Astrocyte of the hippocampus (primary cell): Measurements from ENCODE around the gene RAB30.

ENCODE experiments used
- DNase-seq: peaks from one replicate; pipeline ENCODE4 v3.0.0; 2011; ENCODE audit warnings: low read depth, low spot score

Gene RAB30

DNA sequence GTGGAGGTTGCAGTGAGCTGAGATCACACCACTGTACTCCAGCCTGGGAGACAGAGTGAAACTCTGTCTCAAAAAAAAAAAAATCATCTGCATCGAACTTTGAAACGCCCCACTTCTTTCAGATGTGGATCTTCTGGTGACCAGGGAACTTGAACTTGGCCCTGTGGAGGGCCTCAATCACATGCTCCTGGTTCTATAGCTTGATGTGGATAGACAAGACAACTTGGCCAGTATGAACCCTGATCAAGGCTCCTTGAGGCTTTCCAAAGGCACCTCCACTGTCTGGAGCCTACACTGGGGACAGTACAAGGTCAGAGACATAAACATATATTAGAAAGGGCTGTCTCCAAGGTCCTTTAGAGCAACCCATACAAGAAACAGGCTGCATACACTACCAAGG, 30.6 kb downstream of the RAB30 start:
- DNase-seq = no peak

DNA sequence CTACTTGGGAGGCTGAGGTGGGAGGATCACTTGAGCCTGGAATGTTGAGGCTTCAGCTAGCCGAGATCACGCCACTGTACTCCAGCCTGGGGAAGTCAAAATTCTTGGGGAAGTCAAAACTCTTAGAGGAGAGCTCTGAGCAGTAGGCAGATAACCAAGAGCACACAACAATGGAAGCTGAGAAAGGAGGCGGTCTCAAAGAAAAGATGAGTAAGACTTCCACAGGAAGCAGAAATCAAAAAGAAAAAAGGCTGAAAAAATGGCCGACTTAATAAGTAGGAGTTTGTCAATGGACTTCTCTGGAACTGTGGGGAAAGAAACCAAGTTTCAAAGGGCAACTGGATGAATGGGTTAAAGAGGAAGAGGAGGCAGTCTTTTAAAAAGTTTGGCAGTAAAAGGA, 32.1 kb downstream of the RAB30 start:
- no peak for DNase-seq

GRCh38 chr11:83037877-83038276, 33.8 kb downstream of the RAB30 start:
- DNase-seq = peak; percentile 79

DNA sequence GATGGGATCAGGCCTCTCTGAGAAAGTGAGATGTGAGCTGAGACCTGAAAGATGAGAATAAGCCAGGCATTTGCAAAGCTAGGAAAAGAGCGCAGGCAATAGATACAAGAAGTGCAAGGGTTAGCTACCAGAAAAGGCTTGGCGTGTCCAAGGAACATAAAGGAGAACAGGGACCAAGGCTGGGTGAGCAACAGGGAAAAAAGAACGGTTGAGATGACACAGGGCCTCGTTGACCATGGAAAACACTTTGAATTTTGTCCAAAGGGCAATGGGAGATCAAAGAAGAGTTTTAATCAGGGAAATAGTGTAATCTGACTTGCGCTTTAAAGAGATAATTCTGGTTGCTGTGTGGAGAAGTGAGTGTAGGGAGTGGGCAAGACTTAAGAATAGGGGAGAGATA, 35.0 kb downstream of the RAB30 start:
- no peak for DNase-seq

DNA sequence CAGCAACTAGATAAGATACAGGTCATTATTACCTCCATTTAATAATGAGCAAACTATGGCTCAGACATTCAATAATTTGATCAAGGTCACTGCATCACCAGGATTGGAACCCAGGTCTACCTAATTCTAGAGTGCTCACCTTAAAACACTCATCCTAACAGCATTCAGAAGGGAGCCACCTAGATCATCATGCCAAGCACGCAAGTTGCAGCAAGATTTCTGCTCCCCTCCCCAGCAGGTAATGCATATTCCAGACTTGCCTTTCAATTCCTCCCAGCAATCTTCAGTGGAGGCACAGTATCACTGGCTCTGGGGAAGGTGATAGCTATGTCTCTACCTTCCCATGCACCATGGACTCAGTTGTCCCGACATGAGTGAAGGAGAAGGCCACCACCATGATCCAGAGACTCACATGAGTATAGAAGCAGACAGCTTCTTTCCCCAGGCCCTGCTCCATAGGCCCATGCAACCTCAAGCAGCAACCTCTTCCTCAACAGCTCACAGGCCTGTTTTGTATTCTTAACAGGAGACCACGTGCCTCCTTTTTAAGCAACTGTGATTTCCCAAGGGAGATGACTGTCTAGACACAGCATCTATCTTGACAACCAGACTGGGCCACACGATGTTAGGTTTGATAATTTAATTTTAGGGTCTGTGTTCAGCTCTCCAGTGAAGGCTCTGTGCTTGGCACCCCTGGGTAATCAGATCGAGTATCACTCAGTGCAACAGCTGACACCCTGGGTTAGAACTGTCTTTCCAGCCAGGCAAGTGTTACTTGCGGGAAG, 36.4 kb downstream of the RAB30 start:
- DNase-seq = no peak

- no peak for DNase-seq
These were observed 37.1 kb downstream of the RAB30 start for GRCh38 chr11:83034673-83035014.

DNA sequence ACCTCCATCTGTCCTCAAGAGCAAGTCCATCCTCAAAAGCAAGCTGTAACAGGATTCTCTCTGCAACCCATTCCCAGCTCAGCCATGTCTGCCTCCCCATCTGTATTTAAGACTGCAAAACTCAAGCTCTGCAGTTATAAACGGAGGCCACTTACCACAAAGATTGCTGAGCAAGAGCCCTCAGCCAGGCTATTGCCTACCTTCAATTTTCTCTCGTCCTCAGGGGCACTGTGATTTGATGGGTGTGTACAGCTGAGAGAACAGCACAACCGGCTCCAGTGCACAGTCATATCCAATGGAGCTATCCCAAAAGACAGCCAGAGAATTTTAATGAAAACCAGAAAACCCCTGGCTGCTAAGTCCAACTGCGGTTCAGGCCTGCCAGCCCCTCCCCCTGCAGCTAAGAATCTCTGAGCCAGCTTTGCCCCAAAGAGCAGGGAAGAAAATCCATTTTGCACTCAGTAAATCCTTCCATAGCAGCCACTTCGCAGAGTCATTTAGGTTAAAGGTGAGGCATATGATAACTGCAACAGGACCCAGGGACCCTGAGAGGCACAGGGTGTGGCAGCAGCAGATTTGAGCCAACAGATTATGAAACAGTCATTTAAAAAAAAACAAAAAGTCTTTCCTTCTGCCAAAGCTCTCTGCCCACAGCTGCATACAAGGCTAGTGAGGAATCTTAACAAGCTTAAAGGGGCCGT, 37.6 kb downstream of the RAB30 start:
- peak; percentile 90 for DNase-seq

GRCh38 chr11:83033371-83033770, 38.3 kb downstream of the RAB30 start:
- DNase-seq = no peak

DNA sequence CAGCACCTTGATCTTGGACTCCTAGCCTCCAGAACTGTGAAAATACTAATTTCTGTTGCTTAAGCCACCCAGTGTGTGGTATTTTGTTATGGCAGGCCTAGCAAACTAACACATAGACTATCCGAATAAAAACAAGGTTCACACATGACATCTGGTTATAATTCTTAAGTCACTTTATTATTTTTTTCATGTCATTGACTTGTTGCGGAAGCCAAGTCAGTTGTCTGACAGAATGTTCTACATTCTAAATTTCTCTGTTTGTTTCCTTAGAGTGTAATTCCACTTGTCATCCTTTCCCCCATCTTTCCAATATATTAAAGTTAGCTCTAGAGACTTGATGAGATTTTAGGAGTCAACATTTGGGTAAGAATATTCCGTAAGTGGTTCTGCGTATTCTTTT, 40.6 kb downstream of the RAB30 start:
- DNase-seq = no peak

DNA sequence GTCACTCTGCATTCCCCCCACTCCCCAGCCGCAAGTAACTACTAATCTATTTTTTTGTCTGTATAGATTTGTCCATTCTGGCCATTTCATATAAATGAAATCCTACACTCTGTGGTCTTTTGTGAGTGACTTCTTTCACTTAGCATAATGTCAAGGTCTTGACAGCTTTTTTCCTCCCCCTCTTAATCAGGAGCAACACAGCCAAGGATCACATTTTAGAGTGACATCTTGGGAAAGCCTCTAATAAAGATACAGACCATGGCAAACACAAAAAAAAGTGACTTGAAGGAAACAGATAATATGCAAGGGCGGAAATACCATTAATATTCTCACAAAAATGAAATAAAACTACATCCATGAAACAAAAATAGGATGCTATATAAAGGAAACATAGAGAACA, 43.9 kb downstream of the RAB30 start:
- no peak for DNase-seq

- DNase-seq = no peak
These were observed 44.4 kb downstream of the RAB30 start for GRCh38 chr11:83027289-83027688.

DNA sequence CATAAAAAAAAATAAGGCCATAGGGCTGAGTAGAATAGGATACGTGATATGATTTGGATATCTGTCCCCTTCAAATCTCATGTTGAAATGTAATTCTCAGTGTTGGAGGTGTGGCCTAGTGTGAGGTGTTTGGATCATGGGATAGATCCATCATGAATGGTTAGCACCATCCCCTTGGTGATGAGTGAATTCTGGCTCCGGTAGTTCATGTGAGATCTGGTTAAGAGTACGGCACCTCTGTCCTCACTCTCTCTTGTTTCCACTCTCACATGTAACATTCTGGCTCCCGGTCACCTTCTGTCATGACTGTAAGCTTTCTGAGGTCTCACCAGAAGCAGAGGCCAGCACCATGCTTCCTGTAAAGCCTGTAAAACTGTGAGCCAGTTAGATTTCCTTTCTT, 45.5 kb downstream of the RAB30 start:
- DNase-seq = no peak

DNA sequence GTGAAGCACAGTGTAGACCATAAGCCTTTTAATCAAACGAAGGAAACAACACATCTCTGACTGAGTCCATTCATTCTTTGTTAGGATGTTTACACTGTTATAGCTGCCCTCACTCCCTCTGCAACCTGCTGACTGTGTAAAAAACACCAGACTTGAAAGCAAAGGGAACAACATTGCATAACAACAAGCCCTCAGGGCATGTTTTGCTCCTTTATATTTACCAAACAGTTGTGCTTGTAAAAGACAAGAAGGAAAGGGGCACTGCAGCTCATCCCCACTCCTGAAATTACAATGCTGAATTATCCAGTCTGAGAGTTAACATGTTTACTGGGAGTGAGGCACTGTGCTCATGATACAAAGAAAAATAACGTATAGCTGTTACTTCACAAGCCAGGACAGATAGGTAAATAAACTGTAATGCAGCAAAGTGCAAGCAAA, 46.4 kb downstream of the RAB30 start:
- no peak for DNase-seq

- no peak for DNase-seq
These were observed 47.3 kb downstream of the RAB30 start for GRCh38 chr11:83024270-83024854.

DNA sequence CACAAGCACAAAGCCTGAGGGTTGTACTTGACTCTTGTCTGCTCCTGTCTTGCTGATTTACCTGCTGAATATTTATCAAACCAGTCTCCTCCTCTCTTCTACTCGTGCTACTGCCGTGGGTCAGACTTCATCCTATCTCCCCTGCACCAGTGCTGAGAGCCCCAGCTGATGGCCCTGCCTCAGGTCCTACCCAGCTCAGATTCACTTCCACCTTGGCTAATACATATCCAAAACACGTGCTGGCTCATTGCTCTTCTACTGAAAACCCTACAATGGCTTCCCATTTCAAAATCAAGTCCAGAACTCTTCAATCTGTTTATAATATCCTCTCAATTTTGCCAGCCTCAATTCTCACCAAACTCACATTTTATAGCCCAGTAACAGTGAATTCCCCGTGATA, 48.3 kb downstream of the RAB30 start:
- DNase-seq = no peak

- no peak for DNase-seq
These were observed 49.9 kb downstream of the RAB30 start for GRCh38 chr11:83021780-83022125.

- no peak for DNase-seq
These were observed 50.5 kb downstream of the RAB30 start for GRCh38 chr11:83020942-83021779.

DNA sequence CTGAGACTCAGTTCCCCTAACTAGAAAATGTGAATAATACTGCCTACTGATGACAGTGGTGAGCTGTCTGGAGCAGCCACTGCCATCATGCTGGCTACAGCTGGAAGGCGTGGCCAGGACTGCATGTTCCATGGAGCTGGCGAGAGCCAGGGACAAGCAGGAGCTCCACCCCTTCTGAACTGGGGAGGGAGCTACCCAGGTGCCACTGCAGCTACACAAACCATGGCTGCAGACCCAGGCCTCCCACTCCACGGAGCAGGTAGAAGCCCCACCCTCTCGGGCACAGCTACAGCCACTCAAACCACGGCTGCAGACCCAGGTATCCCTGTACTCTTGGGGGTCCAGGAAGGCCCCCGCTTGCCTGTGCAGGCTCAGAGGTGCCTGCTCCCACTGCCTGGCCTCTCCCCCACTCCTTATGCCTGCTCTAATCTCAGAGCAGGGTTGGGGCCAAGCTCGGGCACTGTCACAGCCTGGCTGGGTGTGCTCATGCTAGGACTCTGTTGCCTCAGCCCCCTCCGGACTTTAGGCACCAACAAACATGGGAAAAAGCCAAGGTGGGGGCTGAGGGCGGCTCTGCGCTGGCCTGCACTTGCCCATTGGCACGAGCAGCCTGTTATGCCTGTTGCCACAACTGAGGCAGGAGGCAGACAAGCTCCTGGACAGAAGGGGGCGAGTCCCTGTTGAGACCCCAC, 51.7 kb downstream of the RAB30 start:
- DNase-seq = no peak

GRCh38 chr11:83014951-83015350, 56.7 kb downstream of the RAB30 start:
- DNase-seq = no peak

DNA sequence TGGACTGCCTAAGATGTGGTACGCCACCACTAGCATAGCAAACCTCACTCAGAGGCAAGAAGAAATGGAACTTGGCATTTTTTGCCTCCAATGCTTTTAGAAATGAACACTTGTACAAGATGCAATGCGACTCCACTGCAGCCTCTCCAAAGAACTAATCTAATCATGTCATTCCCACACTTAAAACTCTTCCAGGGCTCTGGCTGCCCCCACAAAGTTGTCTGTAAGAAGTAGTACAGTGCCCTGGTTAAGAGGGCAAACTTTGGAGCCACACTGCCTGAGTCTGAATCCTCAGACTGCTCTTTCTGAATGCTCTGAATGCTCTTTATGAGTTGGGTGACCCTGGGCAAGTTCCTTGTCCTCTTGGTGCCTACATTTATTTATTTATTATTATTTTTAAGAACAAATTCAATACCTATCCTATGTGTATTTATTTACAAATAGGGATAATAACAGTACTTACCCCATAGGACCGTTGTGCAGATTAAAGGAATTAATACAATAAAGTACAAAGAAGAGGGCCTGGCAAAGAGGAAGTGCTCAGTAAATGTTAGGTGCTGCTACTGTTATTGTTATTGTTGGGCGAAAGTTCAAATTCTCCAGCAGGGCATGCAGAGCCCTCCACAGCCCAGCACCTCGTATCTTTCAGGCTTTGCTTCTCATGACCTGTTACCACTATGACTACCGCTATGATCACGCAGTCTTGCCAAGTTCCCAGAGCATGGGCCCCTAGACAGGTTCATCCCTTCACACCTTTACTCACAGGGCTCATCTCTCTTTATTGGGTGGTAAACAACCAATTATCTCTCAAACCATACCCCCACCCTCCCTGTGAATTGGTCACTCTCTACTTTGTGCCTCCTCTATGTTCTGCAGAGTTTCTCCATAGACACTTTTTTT, 59.3 kb downstream of the RAB30 start:
- no peak for DNase-seq
